ENCODE results near the gene NADK. TPM values are rescaled to one million over a fixed set of nuclear protein-coding genes. Genes with fewer than 3 reads are reported as not detected.

NADK gene
- total and polyA plus RNA-seq, 2 donors: 28.0 to 57.9 TPM

- Histone ChIP-seq H3K4me1 (ENCODE audit: insufficient read depth) (no peaks in the 10 kb centered on the region), H3K4me3 (ENCODE audit: low read depth, low read length) (no peak overlapping the region), H3K27ac (ENCODE audit: low read depth) (no peak overlapping the region), H3K36me3 (ENCODE audit: insufficient read depth) (no peaks in the 10 kb centered on the region)
- no peak for DNase-seq (ENCODE audit: extremely low spot score)
- 70% methylated on average over 7 of the region's 7 CpGs for WGBS
Observed at GRCh38 chr1:1780598-1781525, 2.6 kb upstream of the NADK start.

GRCh38 chr1:1779691-1780597 lies 1.7 kb upstream of the NADK start:
- no peak for DNase-seq (ENCODE audit: extremely low spot score)
- WGBS: 50% methylated on average over 19 of the region's 19 CpGs
- H3K4me1 ChIP-seq (ENCODE audit: insufficient read depth): no peaks in the 10 kb centered on the region
- no peak overlapping the region for H3K4me3 ChIP-seq (ENCODE audit: low read depth, low read length)
- H3K36me3 ChIP-seq (ENCODE audit: insufficient read depth): no peaks in the 10 kb centered on the region
- H3K27ac ChIP-seq (ENCODE audit: low read depth): peak overlapping the region; percentile 33

- Histone ChIP-seq H3K36me3 (ENCODE audit: insufficient read depth) (no peaks in the 10 kb centered on the region), H3K4me3 (ENCODE audit: low read depth, low read length) (no peak overlapping the region), H3K4me1 (ENCODE audit: insufficient read depth) (no peaks in the 10 kb centered on the region), H3K27ac (ENCODE audit: low read depth) (no peak overlapping the region)
- no peak for DNase-seq (ENCODE audit: extremely low spot score)
- WGBS: 69% methylated on average over 11 of the region's 11 CpGs
Observed at GRCh38 chr1:1779320-1779675, 1.0 kb upstream of the NADK start.

DNA sequence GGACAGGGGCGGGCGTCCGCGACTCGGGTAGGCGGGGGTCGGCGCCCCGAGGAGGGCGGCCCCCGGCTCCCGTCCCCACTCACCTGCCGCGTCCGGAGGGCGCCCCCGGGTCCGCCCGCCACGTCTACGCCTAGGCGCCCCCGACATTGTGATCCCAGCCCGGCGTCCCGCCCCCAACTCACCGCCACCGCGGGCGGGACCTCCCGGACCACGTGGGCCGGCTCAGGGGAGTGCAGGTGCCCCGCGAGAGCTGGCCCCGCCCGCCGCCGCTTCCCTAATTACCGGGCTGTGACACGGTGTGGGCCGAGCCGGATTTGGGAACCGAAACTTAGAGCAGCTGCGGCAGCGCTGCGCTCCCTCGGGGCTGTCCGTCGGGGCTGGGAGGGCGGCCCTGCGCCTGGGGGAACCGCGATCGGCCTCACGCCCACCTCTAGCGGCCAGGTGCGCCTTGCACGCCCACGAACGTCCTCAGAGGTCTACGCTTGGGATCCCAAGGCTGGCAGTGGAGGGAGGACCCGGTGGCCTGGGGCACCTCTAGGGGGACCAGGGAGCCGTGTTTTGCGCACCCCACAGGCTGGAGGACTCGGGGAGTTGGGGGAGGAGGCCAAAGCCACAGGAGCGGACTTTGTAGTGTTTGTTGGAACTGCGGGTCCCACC lies 521 bp upstream of the NADK start:
- WGBS: 2% methylated on average over 67 of the region's 68 CpGs
- Histone ChIP-seq H3K27ac (ENCODE audit: low read depth) (peak overlapping the region; percentile 68), H3K4me1 (ENCODE audit: insufficient read depth) (no peaks in the 10 kb centered on the region), H3K4me3 (ENCODE audit: low read depth, low read length) (peak overlapping the region; percentile 94), H3K36me3 (ENCODE audit: insufficient read depth) (no peaks in the 10 kb centered on the region)
- no peak for DNase-seq (ENCODE audit: extremely low spot score)

DNA sequence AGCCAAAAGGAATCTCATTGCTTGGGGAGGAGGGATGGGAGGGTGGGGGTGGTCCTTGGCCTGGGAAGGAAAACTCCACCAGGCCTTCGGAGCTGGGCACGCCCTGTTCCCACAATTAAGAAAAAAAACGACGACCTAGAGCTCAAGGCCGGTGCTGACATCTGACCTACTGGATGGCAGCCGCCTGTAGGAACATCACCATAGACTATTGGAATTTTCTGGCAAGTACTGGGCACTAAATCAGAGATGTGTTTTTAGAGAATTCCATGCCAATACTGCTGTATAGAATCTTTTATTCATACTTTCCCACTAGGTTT lies 729 bp downstream of the NADK start:
- Histone ChIP-seq H3K4me3 (ENCODE audit: low read depth, low read length) (peak overlapping the region; percentile 94), H3K4me1 (ENCODE audit: insufficient read depth) (no peaks in the 10 kb centered on the region), H3K36me3 (ENCODE audit: insufficient read depth) (no peaks in the 10 kb centered on the region), H3K27ac (ENCODE audit: low read depth) (peak overlapping the region; percentile 79)
- DNase-seq (ENCODE audit: extremely low spot score): no peak
- WGBS: under 1% methylated on average over 6 of the region's 6 CpGs

- H3K36me3 ChIP-seq (ENCODE audit: insufficient read depth): no peaks in the 10 kb centered on the region
- H3K27ac ChIP-seq (ENCODE audit: low read depth): no peak overlapping the region
- H3K4me3 ChIP-seq (ENCODE audit: low read depth, low read length): peak overlapping the region; percentile 94
- no peak for DNase-seq (ENCODE audit: extremely low spot score)
- WGBS: 60% methylated on average over 9 of the region's 9 CpGs
- H3K4me1 ChIP-seq (ENCODE audit: insufficient read depth): no peaks in the 10 kb centered on the region
Observed at GRCh38 chr1:1776672-1777582, 1.3 kb downstream of the NADK start.

DNA sequence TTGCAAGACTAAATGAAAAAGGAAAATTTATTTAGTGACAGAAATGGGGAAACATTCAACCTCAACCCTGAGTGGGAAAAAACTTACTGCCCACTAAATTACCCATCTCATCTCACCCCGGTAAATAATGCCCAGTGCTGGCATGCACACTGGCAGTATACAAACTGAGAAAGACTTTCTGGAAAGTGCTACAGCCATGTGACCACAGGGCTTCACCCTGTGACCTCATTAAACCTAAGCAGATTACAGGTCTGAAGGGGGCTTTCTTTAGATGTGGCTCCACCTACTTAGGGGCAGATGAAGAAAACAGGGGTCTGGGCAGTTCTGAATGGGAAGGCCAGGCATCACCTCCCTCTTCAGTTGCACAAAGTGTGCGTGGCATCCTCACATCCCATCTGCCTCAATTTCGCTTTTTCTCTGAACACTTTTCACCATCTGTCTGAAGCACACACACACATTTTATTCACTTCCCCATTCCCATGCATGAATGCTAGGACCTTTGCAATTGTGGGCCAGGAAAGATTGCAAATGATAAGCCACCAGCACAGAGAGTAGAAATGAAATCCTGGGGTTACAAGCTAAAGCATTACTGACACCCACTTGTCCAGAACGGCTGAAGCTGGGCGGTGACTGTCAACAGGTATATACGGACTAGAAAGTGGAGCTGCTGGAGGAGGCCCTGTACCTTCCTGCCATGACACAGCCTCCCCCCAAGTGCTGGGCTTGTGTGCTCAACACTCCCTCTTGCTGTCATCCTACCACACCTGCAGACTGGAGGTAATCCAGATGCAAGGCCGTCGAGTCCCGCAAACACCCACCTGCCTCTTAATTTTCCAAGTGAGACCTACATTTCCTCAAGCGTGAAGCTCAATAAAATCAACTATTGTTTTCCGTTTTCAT lies 2.7 kb downstream of the NADK start:
- H3K27ac ChIP-seq (ENCODE audit: low read depth): no peak overlapping the region
- no peak for DNase-seq (ENCODE audit: extremely low spot score)
- no peaks in the 10 kb centered on the region for H3K4me1 ChIP-seq (ENCODE audit: insufficient read depth)
- 80% methylated on average over 11 of the region's 11 CpGs for WGBS
- no peaks in the 10 kb centered on the region for H3K36me3 ChIP-seq (ENCODE audit: insufficient read depth)
- no peak overlapping the region for H3K4me3 ChIP-seq (ENCODE audit: low read depth, low read length)

DNA sequence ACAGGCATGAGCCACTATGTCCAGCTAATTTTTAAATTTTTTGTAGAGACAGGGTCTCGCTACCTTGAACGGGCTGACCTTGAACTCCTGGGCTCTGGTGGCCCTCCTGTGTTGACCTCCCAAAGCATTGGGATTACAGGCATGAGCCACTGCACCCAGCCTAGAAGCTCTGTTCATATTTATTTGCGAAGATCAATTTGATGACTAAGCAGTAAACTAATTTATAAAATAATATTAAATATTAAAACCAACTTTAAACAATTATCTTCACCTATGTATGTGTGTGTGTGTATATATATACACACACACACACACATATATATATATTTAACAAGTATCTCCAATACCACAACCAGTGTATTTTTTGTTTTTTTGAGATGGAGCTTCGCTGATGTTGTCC lies 4.4 kb downstream of the NADK start:
- no peak for DNase-seq (ENCODE audit: extremely low spot score)
- no peaks in the 10 kb centered on the region for H3K36me3 ChIP-seq (ENCODE audit: insufficient read depth)
- 97% methylated on average over 4 of the region's 4 CpGs for WGBS
- no peak overlapping the region for H3K4me3 ChIP-seq (ENCODE audit: low read depth, low read length)
- no peak overlapping the region for H3K27ac ChIP-seq (ENCODE audit: low read depth)
- no peaks in the 10 kb centered on the region for H3K4me1 ChIP-seq (ENCODE audit: insufficient read depth)

DNA sequence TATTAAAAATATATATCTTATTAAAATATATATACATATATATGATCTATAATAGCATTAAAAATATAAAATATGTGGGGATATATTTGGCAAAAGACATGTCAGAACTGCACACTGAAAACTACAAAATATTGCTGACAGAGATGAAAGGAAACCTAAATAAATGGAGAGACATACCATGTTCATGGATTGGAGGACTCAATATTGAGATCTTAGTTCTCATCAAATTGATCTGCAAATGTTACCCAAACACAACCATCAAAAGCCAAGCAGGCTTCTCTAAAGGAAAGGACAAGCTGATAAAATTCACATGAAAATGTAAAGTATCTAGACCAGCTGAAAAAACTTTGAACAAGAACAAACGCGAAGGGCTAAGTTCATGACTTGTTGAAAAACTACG lies 7.2 kb downstream of the NADK start:
- no peak overlapping the region for H3K27ac ChIP-seq (ENCODE audit: low read depth)
- 97% methylated on average over 3 of the region's 3 CpGs for WGBS
- H3K4me1 ChIP-seq (ENCODE audit: insufficient read depth): no peaks in the 10 kb centered on the region
- no peak overlapping the region for H3K4me3 ChIP-seq (ENCODE audit: low read depth, low read length)
- H3K36me3 ChIP-seq (ENCODE audit: insufficient read depth): no peaks in the 10 kb centered on the region
- no peak for DNase-seq (ENCODE audit: extremely low spot score)

GRCh38 chr1:1770102-1770501 lies 8.2 kb downstream of the NADK start:
- H3K27ac ChIP-seq (ENCODE audit: low read depth): no peak overlapping the region
- no peaks in the 10 kb centered on the region for H3K36me3 ChIP-seq (ENCODE audit: insufficient read depth)
- WGBS: 96% methylated on average over 3 of the region's 3 CpGs
- no peak for DNase-seq (ENCODE audit: extremely low spot score)
- no peak overlapping the region for H3K4me3 ChIP-seq (ENCODE audit: low read depth, low read length)
- H3K4me1 ChIP-seq (ENCODE audit: insufficient read depth): no peaks in the 10 kb centered on the region

DNA sequence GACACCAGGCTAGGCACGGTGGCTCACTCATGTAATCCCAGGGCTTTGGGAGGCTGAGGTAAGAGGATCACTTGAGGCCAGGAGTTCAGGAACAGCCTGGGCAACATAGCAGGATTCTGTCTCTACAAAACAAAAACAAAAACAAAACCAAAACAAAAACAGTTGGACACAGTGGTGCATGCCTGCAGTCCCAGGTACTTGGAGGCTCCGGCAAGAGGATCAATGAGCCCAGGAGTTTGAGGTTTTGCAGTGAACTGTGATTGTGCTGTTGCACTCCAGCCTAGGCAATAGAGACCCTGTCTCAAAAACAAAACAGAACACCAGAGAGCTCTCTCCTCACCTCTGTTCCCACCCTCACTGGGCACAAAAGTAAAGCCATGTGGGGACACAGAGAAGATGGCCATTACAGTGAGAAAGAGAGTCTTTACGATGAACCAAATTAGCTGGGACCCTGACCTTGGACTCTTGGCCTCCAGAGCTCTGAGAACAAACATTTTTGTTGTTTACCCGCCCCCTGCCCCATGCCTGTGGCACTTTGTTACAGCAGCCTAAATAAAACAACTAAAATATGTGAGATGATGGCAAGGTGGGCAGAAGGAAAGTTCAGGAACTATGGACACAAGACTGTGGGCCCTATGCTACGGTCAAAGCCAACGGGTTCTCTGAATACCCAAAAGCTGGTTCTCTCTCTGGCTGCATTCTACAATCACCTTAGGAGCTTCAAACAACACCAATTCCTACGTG lies 9.8 kb downstream of the NADK start:
- WGBS: 94% methylated on average over 7 of the region's 7 CpGs
- H3K4me3 ChIP-seq (ENCODE audit: low read depth, low read length): no peak overlapping the region
- DNase-seq (ENCODE audit: extremely low spot score): no peak
- no peak overlapping the region for H3K27ac ChIP-seq (ENCODE audit: low read depth)
- H3K36me3 ChIP-seq (ENCODE audit: insufficient read depth): no peaks in the 10 kb centered on the region
- no peaks in the 10 kb centered on the region for H3K4me1 ChIP-seq (ENCODE audit: insufficient read depth)
